K562 (cell line): ENCODE data around the gene SAPCD1. TPM values are rescaled to one million over a fixed set of nuclear protein-coding genes. Genes with fewer than 3 reads are reported as not detected.
A peak's percentile ranks its signal among the peaks of the same experiment; 100 is the strongest.

Experiments used
- ATAC-seq: fragments of 200-7000 bp; cut with Tn5 transposase; 3 replicates; pipeline ENCODE4 v1.9.1; 2020; ENCODE audit warnings: moderate library complexity
- BruUV-seq: library from RNA; stranded (reverse); fragments of 400-500 nt; replicated peaks from 2 replicates; lab custom pipeline; 2021; lab: Mats Ljungman, UMichigan
- CTCF ChIA-PET: fragments of 300-600 bp; formaldehyde crosslinking; extraction: SDS; loops from one replicate; lab custom pipeline; 2021; ENCODE audit warnings: low intra/inter-chr PET ratio; lab: Yijun Ruan, JAX
- POLR2A ChIA-PET: fragments of 300-600, 350-650 bp; sonication (Branson Sonifier 250); formaldehyde crosslinking; extraction: SDS; loops from one replicate; lab custom pipeline; 2021; ENCODE audit warnings: antibody characterized with exemption, inconsistent platforms; lab: Yijun Ruan, JAX
- DNase-seq, 4 experiments: peaks; one replicate each; pipeline versions ENCODE4 v3.0.0 to v3.0.0-alpha.2; 2011 to 2018; ENCODE audit warnings: low spot score in 3 of 4, mixed read lengths in 3 of 4; ENCODE audit errors: extremely low read depth in 1 of 4
- FAIRE-seq: peaks from 2 replicates; lab custom pipeline; 2011; peaks lifted over from hg19 to GRCh38; lab: Jason Lieb, UNC
- H2AFZ ChIP-seq: 2 replicates; pipeline ENCODE4 v1.6.0; 2011; ENCODE audit warnings: low read depth, low read length, control low read depth, inconsistent platforms
- H3K27ac ChIP-seq: fragments of 200-600 bp; 3 replicates; pipeline ENCODE4 v1.8.0; 2011; ENCODE audit warnings: low read depth, mild to moderate bottlenecking, control low read depth, inconsistent platforms, low read length, moderate library complexity, mixed read lengths; ENCODE audit errors: extremely low read depth
- H3K27me3 ChIP-seq, 2 experiments: fragments of 300-600 bp in 1 of 2; 2 replicates in 1 of 2; 3 replicates in 1 of 2; pipeline versions ENCODE4 v1.6.0 to v1.8.0; 2011; ENCODE audit warnings: inconsistent platforms in 2 of 2, low read length in 2 of 2, mild to moderate bottlenecking in 1 of 2, mixed read lengths in 1 of 2, moderate library complexity in 1 of 2; ENCODE audit not compliant: control insufficient read depth in 2 of 2, insufficient read depth in 2 of 2
- H3K36me3 ChIP-seq: fragments of 300-600 bp; 3 replicates; pipeline ENCODE4 v1.8.0; 2011; ENCODE audit warnings: mild to moderate bottlenecking, low read length, inconsistent platforms; ENCODE audit not compliant: control insufficient read depth, insufficient read depth
- H3K4me1 ChIP-seq, 2 experiments: fragments of 200-600 bp in 1 of 2; replicated peaks in 1 of 2; 2 replicates in 1 of 2; 3 replicates in 1 of 2; pipeline versions ENCODE4 v1.5.1 to v1.8.0; 2011; ENCODE audit warnings: inconsistent platforms in 2 of 2, low read length in 2 of 2, mild to moderate bottlenecking in 1 of 2, mixed read lengths in 1 of 2, moderate library complexity in 1 of 2; ENCODE audit not compliant: control insufficient read depth in 2 of 2, insufficient read depth in 2 of 2
- H3K4me2 ChIP-seq: 2 replicates; pipeline ENCODE4 v1.6.1; 2011; ENCODE audit warnings: low read length, control low read depth, inconsistent platforms, mixed read lengths; ENCODE audit not compliant: insufficient read depth
- H3K4me3 ChIP-seq: fragments of 200-600 bp; sonication (generic), shearing (Covaris generic); 2 replicates; pipeline ENCODE4 v1.5.1; 2016; ENCODE audit warnings: control low read depth, inconsistent platforms
- H3K79me2 ChIP-seq: fragments of 200-600 bp; 3 replicates; pipeline ENCODE4 v1.8.0; 2011; ENCODE audit warnings: low read length, inconsistent platforms; ENCODE audit not compliant: control insufficient read depth, insufficient read depth
- H3K9ac ChIP-seq, 2 experiments: 2 replicates each; pipeline versions ENCODE4 v1.6.0 to v1.6.1; 2011; ENCODE audit warnings: low read depth in 2 of 2, low read length in 2 of 2, control low read depth in 1 of 2, inconsistent platforms in 1 of 2, mild to moderate bottlenecking in 1 of 2, mixed read lengths in 1 of 2; ENCODE audit not compliant: insufficient read depth in 1 of 2
- H3K9me1 ChIP-seq: one replicate; pipeline ENCODE4 v1.6.0; 2011; ENCODE audit warnings: inconsistent platforms, mild to moderate bottlenecking, low read length, moderate library complexity; ENCODE audit not compliant: control insufficient read depth, insufficient read depth
- H3K9me3 ChIP-seq: replicated peaks from 2 replicates; pipeline ENCODE4 v1.5.1; 2011; ENCODE audit warnings: low read depth, low read length, inconsistent platforms; ENCODE audit not compliant: control insufficient read depth, insufficient read depth
- H4K20me1 ChIP-seq: replicated peaks from 2 replicates; pipeline ENCODE4 v1.6.1; 2011; ENCODE audit warnings: low read length, inconsistent platforms, mixed read lengths; ENCODE audit not compliant: control insufficient read depth, insufficient read depth
- GTF3C2 ChIP-seq: IDR thresholded peaks from 3 replicates; pipeline ENCODE4 v1.6.1; 2011; ENCODE audit warnings: borderline replicate concordance, mild to moderate bottlenecking, moderate library complexity; ENCODE audit not compliant: insufficient read length; ENCODE audit errors: extremely low read depth
- MCM7 ChIP-seq, 2 experiments: fragments of 450-650 bp; IDR thresholded peaks; 2 replicates each; pipeline ENCODE4 v1.6.1; 2016 to 2018
- TBL1XR1 ChIP-seq, 2 experiments: IDR thresholded peaks; 2 replicates each; pipeline ENCODE4 v1.6.1; 2012; ENCODE audit warnings: improper control_type of control experiment in 2 of 2, low read length in 2 of 2, mild to moderate bottlenecking in 1 of 2
- ZBTB40 ChIP-seq, 2 experiments: fragments of 450-650 bp in 1 of 2; sonication (generic) in 1 of 2; formaldehyde crosslinking in 1 of 2; IDR thresholded peaks; 2 replicates each; pipeline versions ENCODE4 v1.7.1 to v1.9.0; 2016 to 2022; ENCODE audit warnings: inconsistent platforms in 1 of 2, mild to moderate bottlenecking in 1 of 2, missing genetic modification reagents in 1 of 2
- WGBS: fragments of 100-300 bp; shearing (Covaris generic); methylation state at CpG from one replicate; pipeline ENCODE4 v1.1.6; 2016; ENCODE audit warnings: low coverage, mixed read lengths; ENCODE audit not compliant: insufficient coverage; ENCODE audit errors: missing lambda C conversion rate; 5-methylcytosine and 5-hydroxymethylcytosine counted together
- in situ Hi-C: fragments of 300-500 bp; cut with MboI; formaldehyde crosslinking; loops from 4 replicates; pipeline ENCODE4 v1.15.0; 2018; ENCODE audit warnings: inconsistent platforms, mixed read lengths
- intact Hi-C: fragments of 100-400 bp; cut with micrococcal nuclease; formaldehyde crosslinking; loops from 2 replicates; pipeline ENCODE4 v1.14.2; 2022
- polyA plus RNA-seq, 8 experiments: library from polyadenylated mRNA; depleted of rRNA in 4 of 8; stranded (reverse) in 5 of 8; unstranded in 3 of 8; fragments of >200 nt; fragmentation: Nextera tagmentation in 2 of 8; fragmentation: Illumina TruSeq in 1 of 8; extraction: Ambion mirVana in 2 of 8; extraction: Trizol in 1 of 8; gene quantifications; 2 replicates each; pipeline versions ENCODE4 v1.2.1 to v1.2.3, GENCODE V29; 2011 to 2014; ENCODE audit warnings: inconsistent platforms in 1 of 8, missing spikeins in 1 of 8
- total RNA-seq, 7 experiments: library from RNA; depleted of rRNA in 6 of 7; stranded (reverse); fragments of >200 nt in 6 of 7; fragmentation: Illumina TruSeq in 2 of 7; extraction: Trizol in 2 of 7; gene quantifications; 2 replicates each; pipeline versions ENCODE4 v1.2.1 to v1.2.3, GENCODE V29; 2011 to 2021; ENCODE audit warnings: low replicate concordance in 1 of 7
- TF ChIP-seq, protein P1 (sequence below): fragments of 250-450 bp; sonication (Bioruptor Pico); IDR thresholded peaks from 2 replicates; pipeline ENCODE4 v1.8.0; 2022; ENCODE audit warnings: moderate library complexity, mild to moderate bottlenecking, inconsistent platforms

SAPCD1 gene
- total and polyA plus RNA-seq, 9 of the 15 experiments (the other 6 are each of a cell fraction or from before 2014, with no cell fraction given): 2.6 to 30.2 (median 7.4) TPM

- no peaks in the 10 kb centered on the region for H3K27me3 ChIP-seq
- H3K36me3 ChIP-seq: peaks cover 91% of the 10 kb centered on the region; the same call in 2 of the 3 replicates
- no peak overlapping the region for H3K4me3 ChIP-seq
- H3K4me2 ChIP-seq: no peak overlapping the region
- intact Hi-C loops (no loop called here), in situ Hi-C loops (no loop called here)
- no TSS peak for BruUV-seq
- no peaks in the 10 kb centered on the region for H3K9me1 ChIP-seq
- no peak overlapping the region for H2AFZ ChIP-seq
- no peak overlapping the region for H3K27ac ChIP-seq
- POLR2A ChIA-PET: interaction anchor here (0.6 to 5.5 kb wide), 8 partner anchors 9 to 55 kb away, joined by 3 to 47 read pairs (median 4); partner anchors contain the start of genes HSPA1B and VARS1
- H3K4me1 ChIP-seq: peaks cover 20 to 58% of the 10 kb centered on the region in 2 experiments
- H3K9me3 ChIP-seq: no peaks in the 10 kb centered on the region
- H3K79me2 ChIP-seq: no peaks in the 10 kb centered on the region
- FAIRE-seq (no peak), DNase-seq (no peak), ATAC-seq (no peak)
- H4K20me1 ChIP-seq: no peaks in the 10 kb centered on the region
- WGBS: 95% methylated on average over 23 of the region's 23 CpGs
- H3K9ac ChIP-seq: peak overlapping the region in 1 of 2 experiments; percentile 45; a peak in 1 of 4 replicates
- CTCF ChIA-PET: no interaction called here
- TF ChIP-seq TBL1XR1 (IDR thresholded peaks at IDR 0.05; ENCODE audit: low read length in 2 of 2) (no peak), MCM7 (IDR thresholded peaks at IDR 0.05) (no peak), ZBTB40 (IDR thresholded peaks at IDR 0.05) (no peak), ZBTB40 (CRISPR knock-in tag; IDR thresholded peaks at IDR 0.05) (0 out of 2 replicates have a peak, but pooled peaks have one; percentile 5), GTF3C2 (no peak)
- TF ChIP-seq, protein P1, sequence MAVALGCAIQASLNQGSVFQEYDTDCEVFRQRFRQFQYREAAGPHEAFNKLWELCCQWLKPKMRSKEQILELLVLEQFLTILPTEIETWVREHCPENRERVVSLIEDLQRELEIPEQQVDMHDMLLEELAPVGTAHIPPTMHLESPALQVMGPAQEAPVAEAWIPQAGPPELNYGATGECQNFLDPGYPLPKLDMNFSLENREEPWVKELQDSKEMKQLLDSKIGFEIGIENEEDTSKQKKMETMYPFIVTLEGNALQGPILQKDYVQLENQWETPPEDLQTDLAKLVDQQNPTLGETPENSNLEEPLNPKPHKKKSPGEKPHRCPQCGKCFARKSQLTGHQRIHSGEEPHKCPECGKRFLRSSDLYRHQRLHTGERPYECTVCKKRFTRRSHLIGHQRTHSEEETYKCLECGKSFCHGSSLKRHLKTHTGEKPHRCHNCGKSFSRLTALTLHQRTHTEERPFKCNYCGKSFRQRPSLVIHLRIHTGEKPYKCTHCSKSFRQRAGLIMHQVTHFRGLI (CRISPR knock-in tag): no peak
These were observed 19.0 kb downstream of the SAPCD1 start for GRCh38 chr6:31781244-31782125.
